Measurements from ENCODE around the gene PIRT. TPM values are rescaled to one million over a fixed set of nuclear protein-coding genes. Genes with fewer than 3 reads are reported as not detected.

PIRT gene
- total RNA-seq, 1 donor from 2014 or later = not detected

DNA sequence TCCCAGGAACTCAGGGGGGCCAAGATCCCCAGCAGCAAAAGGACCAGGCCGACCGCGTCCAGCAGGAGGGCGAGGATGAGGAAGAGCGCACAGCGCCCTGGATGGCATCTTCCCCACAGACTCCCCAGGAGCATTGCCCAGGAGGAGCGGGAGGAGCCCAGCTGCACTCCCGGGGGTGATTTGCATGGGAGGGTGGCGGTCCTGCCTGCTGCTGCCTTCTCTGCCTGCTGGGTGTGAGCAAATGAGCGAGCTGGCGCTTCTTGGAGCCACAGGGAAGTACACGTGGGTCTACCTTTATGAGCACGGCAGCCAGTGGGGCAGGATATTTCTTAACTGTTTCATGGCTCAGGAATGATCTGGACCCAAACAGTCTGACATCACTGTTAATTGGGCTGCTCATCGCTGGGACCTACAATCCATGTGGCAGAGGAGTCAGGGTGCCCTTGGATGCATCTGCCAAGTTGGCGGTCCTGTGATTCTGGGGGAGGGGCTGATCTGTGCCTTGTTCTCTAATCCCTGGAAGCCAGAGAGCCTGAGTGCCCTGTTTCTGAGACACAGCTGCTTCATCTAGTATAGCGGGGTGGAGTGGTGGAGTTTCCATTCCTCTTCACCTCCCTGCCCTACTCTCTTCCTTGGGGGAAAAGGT is 33.9 kb downstream of the PIRT start, which contains the start of gene TMEM238L:
Gene TMEM238L (minus strand): TSS at position 270 of the 646 bp plus-strand sequence. CDS start 136 bp downstream, at position 134.
- Mint-ChIP-seq H3K36me3 (ENCODE audit: low read depth, unreplicated experiment) (no peaks in the 10 kb centered on the region), H3K27me3 (ENCODE audit: unreplicated experiment) (peaks cover 3% of the 10 kb centered on the region), H3K4me1 (ENCODE audit: unreplicated experiment) (no peaks in the 10 kb centered on the region), H3K27ac (ENCODE audit: unreplicated experiment) (no peak within 1 kb of the TSS), H3K9me3 (ENCODE audit: unreplicated experiment) (no peaks in the 10 kb centered on the region), H3K4me3 (ENCODE audit: unreplicated experiment) (no peak within 1 kb of the TSS)
- TF ChIP-seq, protein P1, sequence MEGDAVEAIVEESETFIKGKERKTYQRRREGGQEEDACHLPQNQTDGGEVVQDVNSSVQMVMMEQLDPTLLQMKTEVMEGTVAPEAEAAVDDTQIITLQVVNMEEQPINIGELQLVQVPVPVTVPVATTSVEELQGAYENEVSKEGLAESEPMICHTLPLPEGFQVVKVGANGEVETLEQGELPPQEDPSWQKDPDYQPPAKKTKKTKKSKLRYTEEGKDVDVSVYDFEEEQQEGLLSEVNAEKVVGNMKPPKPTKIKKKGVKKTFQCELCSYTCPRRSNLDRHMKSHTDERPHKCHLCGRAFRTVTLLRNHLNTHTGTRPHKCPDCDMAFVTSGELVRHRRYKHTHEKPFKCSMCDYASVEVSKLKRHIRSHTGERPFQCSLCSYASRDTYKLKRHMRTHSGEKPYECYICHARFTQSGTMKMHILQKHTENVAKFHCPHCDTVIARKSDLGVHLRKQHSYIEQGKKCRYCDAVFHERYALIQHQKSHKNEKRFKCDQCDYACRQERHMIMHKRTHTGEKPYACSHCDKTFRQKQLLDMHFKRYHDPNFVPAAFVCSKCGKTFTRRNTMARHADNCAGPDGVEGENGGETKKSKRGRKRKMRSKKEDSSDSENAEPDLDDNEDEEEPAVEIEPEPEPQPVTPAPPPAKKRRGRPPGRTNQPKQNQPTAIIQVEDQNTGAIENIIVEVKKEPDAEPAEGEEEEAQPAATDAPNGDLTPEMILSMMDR (IDR thresholded peaks at IDR 0.05; ENCODE audit: unreplicated experiment) = no peak
- no peak for DNase-seq (ENCODE audit: low spot score)

DNA sequence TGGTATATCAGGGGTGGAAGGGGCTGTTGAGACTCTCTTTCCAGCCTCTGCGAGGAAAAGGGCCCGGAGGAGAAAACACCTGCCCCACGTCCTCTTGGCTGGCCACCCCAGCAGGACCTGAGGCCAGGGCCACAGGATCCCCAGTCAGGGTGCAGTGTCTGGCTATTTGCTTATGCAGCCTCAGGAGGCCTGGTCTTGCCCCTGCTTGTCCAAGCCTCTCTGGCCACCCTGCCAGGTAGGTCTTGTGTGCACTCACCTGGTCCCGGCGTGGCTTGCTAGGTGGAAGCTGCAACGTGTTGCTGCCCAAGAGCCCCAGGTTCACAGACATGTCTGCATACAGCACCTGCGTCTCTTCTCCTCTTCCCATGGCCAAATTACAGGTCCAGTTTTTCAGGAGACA is 34.5 kb downstream of the PIRT start:
- TF ChIP-seq, protein P1 (IDR thresholded peaks at IDR 0.05; ENCODE audit: unreplicated experiment) = no peak
- Mint-ChIP-seq H3K27me3 (ENCODE audit: unreplicated experiment) (peaks cover 3% of the 10 kb centered on the region), H3K9me3 (ENCODE audit: unreplicated experiment) (no peaks in the 10 kb centered on the region), H3K36me3 (ENCODE audit: low read depth, unreplicated experiment) (no peaks in the 10 kb centered on the region), H3K4me3 (ENCODE audit: unreplicated experiment) (no peak overlapping the region), H3K4me1 (ENCODE audit: unreplicated experiment) (no peaks in the 10 kb centered on the region), H3K27ac (ENCODE audit: unreplicated experiment) (no peak overlapping the region)
- DNase-seq (ENCODE audit: low spot score) = no peak

DNA sequence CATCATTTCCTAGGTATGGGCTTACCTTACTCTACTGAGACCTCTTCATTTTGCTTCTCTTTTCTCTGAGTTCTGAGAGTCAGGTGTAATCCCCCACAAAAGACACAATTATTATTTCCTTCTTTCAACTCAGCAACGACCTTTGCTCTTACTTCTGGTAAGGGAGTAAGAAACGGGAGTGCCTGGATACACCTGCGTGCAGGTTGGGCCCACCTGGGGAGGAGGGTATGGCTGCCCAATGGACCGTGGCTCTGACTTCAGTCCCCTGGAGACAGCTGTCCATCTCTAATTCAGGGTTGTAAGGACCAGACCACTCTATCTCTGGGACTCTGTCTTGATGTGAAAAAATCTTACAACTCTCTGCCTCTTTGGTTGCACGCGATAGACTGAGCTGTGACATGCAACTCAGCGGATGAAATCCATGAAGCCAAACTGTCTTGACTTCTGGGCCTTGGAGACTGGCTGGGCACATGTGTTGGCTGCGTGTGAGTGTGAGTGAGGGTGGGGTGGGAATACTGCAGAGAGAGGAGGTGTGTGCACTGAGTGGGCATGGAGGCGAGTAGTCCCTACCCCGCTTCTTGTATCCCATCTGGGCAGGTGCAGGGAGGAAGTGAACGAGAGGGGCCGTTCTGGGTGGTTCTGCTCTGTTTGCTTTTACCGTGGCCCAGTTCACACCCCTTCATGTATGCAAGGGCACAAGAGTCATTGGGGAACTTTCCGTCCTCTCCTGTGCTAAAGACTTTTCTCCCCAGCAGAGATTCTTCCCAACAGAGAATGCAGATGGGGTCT is 35.2 kb downstream of the PIRT start:
- no peak overlapping the region for H3K4me3 Mint-ChIP-seq (ENCODE audit: unreplicated experiment)
- DNase-seq (ENCODE audit: low spot score) = no peak
- TF ChIP-seq, protein P1 (IDR thresholded peaks at IDR 0.05; ENCODE audit: unreplicated experiment) = no peak
- H3K9me3 Mint-ChIP-seq (ENCODE audit: unreplicated experiment) = no peaks in the 10 kb centered on the region
- H3K27ac Mint-ChIP-seq (ENCODE audit: unreplicated experiment) = no peak overlapping the region
- peaks cover 3% of the 10 kb centered on the region for H3K27me3 Mint-ChIP-seq (ENCODE audit: unreplicated experiment)
- H3K36me3 Mint-ChIP-seq (ENCODE audit: low read depth, unreplicated experiment) = no peaks in the 10 kb centered on the region
- no peaks in the 10 kb centered on the region for H3K4me1 Mint-ChIP-seq (ENCODE audit: unreplicated experiment)

DNA sequence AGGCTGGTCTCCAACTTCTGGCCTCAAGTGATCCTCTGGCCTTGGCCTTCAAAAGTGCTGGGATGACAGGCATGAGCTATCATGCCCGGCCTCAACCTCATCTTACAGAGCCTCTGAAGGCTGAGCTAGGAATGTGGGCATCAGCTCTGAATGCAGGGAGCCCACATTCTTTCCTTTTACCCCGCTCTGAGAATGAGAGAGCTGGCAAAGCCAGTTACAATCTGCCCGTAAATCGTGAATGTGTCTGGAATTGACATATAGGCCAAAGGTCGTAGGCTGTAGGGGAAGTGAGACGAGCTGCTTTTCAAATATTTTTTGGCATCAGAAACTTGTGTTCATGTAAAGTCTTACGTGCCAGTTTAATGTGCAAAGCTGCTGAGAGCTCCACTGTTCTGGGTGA is 38.5 kb downstream of the PIRT start:
- TF ChIP-seq, protein P1 (IDR thresholded peaks at IDR 0.05; ENCODE audit: unreplicated experiment) = no peak
- no peak for DNase-seq (ENCODE audit: low spot score)
- Mint-ChIP-seq H3K27me3 (ENCODE audit: unreplicated experiment) (no peaks in the 10 kb centered on the region), H3K27ac (ENCODE audit: unreplicated experiment) (no peak overlapping the region), H3K4me1 (ENCODE audit: unreplicated experiment) (no peaks in the 10 kb centered on the region), H3K4me3 (ENCODE audit: unreplicated experiment) (no peak overlapping the region), H3K9me3 (ENCODE audit: unreplicated experiment) (no peaks in the 10 kb centered on the region), H3K36me3 (ENCODE audit: low read depth, unreplicated experiment) (no peaks in the 10 kb centered on the region)

DNA sequence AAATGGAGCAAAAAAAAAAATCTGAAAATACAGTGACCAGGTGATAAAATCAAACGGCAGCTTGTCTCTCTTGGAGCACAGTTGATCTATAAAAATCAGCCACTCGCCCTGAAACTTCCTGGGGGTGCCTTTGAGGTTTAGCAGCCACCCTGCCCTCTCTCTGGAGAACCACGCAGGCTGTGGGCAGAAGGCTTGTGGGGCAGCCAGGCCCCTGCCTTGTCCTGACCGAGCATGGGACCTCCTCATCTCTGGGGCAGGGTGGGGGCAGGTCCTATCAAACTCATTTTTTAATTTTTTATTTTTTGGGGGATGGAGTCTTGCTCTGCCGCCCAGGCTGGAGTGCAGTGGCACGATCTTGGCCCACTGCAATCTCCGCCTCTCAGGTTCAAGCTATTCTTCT is 39.0 kb downstream of the PIRT start:
- Mint-ChIP-seq H3K4me1 (ENCODE audit: unreplicated experiment) (no peaks in the 10 kb centered on the region), H3K27ac (ENCODE audit: unreplicated experiment) (no peak overlapping the region), H3K36me3 (ENCODE audit: low read depth, unreplicated experiment) (no peaks in the 10 kb centered on the region), H3K27me3 (ENCODE audit: unreplicated experiment) (no peaks in the 10 kb centered on the region), H3K4me3 (ENCODE audit: unreplicated experiment) (no peak overlapping the region), H3K9me3 (ENCODE audit: unreplicated experiment) (no peaks in the 10 kb centered on the region)
- no peak for DNase-seq (ENCODE audit: low spot score)
- TF ChIP-seq, protein P1 (IDR thresholded peaks at IDR 0.05; ENCODE audit: unreplicated experiment) = no peak
